Glutamatergic neuron (in vitro differentiated cells): Measurements from ENCODE around the gene WNK4. TPM values are rescaled to one million over a fixed set of nuclear protein-coding genes. Genes with fewer than 3 reads are reported as not detected.
A peak's percentile ranks its signal among the peaks of the same experiment; 100 is the strongest.

Source experiments
- DNase-seq: peaks from one replicate; pipeline ENCODE4 v3.0.0; 2022
- H3K27ac Mint-ChIP-seq: one replicate; pipeline ENCODE4 v1.8.0; 2020; ENCODE audit warnings: mild to moderate bottlenecking, mixed read lengths, inconsistent platforms; ENCODE audit not compliant: unreplicated experiment
- H3K27me3 Mint-ChIP-seq: one replicate; pipeline ENCODE4 v1.8.0; 2020; ENCODE audit warnings: mild to moderate bottlenecking, moderate library complexity, mixed read lengths, inconsistent platforms; ENCODE audit not compliant: unreplicated experiment
- H3K36me3 Mint-ChIP-seq: one replicate; pipeline ENCODE4 v1.8.0; 2020; ENCODE audit warnings: mild to moderate bottlenecking, mixed read lengths, inconsistent platforms; ENCODE audit not compliant: unreplicated experiment
- H3K4me1 Mint-ChIP-seq: one replicate; pipeline ENCODE4 v1.8.0; 2020; ENCODE audit warnings: mild to moderate bottlenecking, low read depth, mixed read lengths, inconsistent platforms; ENCODE audit not compliant: unreplicated experiment
- H3K4me3 Mint-ChIP-seq: one replicate; pipeline ENCODE4 v1.8.0; 2020; ENCODE audit warnings: mild to moderate bottlenecking, mixed read lengths, inconsistent platforms; ENCODE audit not compliant: unreplicated experiment
- H3K9me3 Mint-ChIP-seq: one replicate; pipeline ENCODE4 v1.8.0; 2020; ENCODE audit warnings: mild to moderate bottlenecking, moderate library complexity, mixed read lengths, inconsistent platforms; ENCODE audit not compliant: unreplicated experiment
- total RNA-seq: library from RNA; stranded (reverse); fragmentation: NEBNext Ultra II Directional; extraction: Animal tissue kit (Norgen Biotek cat#: 25700); gene quantifications from one replicate; pipeline ENCODE4 v1.2.1, GENCODE V29; 2021; ENCODE audit not compliant: unreplicated experiment
- TF ChIP-seq, protein P1 (sequence below): fragments of 200-600 bp; sonication (generic); IDR thresholded peaks from one replicate; pipeline ENCODE4 v1.5.0; 2021; ENCODE audit not compliant: partially characterized antibody, unreplicated experiment

WNK4 gene
- total RNA-seq, 1 donor from 2014 or later: 2.7 TPM

DNA sequence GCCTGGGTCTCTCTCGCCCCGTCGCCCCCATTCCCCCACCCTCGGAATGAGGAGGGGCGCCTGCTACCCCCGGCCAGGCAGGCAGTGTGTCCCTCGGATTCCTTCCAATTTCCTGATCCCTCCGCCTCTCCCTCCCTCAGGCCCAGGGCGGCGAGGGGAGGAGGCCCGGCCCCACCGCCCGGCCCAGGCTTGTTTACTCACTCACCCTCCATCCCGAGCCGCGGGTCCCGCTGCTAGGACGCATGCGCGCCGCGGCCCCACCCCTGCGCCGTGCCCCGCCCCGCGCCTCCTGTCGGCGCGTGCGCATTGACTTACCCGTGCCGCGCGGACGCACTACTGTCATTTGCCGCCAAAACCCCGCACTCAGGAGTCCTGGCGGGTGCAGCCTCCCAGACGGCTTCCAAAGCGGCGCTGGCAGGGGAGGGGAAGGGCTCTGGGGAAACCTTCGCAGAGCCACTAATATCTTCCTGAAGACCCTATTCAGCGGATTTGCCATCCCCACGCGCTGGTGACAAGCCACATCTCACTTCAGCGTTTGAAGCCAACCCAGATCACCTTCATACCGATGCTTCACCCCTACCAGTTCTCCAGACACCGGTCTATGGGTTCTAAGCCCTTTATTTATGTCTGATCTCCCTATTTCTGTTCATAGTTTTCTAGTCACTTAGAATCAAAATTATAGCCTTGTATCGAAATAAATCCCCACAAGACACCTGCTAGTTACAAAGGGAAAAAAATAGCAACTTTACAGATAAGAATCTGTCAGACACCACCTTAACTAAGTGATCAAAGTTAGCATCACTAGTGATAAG is 35.4 kb upstream of the WNK4 start, which contains the start of gene EZH1:
Gene EZH1 (minus strand): TSS at position 235 of the 812 bp plus-strand sequence. CDS start 16,099 bp downstream, outside the sequence.
- DNase-seq: peak; percentile 93
- Mint-ChIP-seq H3K36me3 (peaks cover 5% of the 10 kb centered on the region), H3K4me1 (peaks cover 5% of the 10 kb centered on the region), H3K9me3 (peaks cover 8% of the 10 kb centered on the region), H3K27me3 (peaks cover 4% of the 10 kb centered on the region), H3K27ac (peak within 1 kb of the TSS; percentile 90), H3K4me3 (peak within 1 kb of the TSS; percentile 95)
- TF ChIP-seq, protein P1, sequence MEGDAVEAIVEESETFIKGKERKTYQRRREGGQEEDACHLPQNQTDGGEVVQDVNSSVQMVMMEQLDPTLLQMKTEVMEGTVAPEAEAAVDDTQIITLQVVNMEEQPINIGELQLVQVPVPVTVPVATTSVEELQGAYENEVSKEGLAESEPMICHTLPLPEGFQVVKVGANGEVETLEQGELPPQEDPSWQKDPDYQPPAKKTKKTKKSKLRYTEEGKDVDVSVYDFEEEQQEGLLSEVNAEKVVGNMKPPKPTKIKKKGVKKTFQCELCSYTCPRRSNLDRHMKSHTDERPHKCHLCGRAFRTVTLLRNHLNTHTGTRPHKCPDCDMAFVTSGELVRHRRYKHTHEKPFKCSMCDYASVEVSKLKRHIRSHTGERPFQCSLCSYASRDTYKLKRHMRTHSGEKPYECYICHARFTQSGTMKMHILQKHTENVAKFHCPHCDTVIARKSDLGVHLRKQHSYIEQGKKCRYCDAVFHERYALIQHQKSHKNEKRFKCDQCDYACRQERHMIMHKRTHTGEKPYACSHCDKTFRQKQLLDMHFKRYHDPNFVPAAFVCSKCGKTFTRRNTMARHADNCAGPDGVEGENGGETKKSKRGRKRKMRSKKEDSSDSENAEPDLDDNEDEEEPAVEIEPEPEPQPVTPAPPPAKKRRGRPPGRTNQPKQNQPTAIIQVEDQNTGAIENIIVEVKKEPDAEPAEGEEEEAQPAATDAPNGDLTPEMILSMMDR: no peak

DNA sequence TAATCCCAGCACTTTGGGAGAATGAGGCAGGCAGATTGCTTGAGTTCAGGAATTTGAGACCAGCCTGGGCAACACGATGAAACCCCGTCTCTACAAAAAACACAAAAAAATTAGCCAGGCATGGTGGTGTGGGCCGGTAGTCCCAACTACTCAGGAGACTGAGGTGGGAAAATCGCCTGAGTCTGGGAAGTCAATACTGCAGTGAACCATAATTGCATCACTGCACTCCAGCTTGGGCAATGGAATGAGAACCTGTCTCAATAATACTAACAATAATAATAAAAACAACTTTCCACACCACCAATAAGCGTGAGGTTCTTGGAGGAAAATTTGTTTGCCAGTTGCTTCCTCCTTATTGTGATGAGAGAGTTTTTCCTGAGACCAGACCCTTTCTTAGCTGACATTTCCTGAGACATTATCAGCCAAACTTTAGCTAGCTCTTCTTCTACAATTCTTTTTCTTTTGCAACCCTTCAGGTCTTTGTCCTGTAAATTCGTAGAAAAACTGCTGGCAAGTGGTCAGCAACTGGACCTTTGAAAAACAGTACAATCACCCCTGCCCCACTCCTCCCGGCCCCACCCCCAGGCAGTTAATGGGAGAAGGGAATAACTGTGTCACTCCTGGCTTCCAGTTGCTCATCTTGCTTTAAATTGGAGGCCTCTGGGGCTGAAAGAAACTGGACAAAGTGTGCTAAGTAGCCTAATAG is 32.1 kb upstream of the WNK4 start:
- TF ChIP-seq, protein P1: no peak
- no peak for DNase-seq
- H3K36me3 Mint-ChIP-seq: peaks cover 5% of the 10 kb centered on the region
- H3K4me3 Mint-ChIP-seq: no peak overlapping the region
- peaks cover 5% of the 10 kb centered on the region for H3K4me1 Mint-ChIP-seq
- peaks cover 2% of the 10 kb centered on the region for H3K27me3 Mint-ChIP-seq
- H3K27ac Mint-ChIP-seq: no peak overlapping the region
- H3K9me3 Mint-ChIP-seq: peaks cover 6% of the 10 kb centered on the region

DNA sequence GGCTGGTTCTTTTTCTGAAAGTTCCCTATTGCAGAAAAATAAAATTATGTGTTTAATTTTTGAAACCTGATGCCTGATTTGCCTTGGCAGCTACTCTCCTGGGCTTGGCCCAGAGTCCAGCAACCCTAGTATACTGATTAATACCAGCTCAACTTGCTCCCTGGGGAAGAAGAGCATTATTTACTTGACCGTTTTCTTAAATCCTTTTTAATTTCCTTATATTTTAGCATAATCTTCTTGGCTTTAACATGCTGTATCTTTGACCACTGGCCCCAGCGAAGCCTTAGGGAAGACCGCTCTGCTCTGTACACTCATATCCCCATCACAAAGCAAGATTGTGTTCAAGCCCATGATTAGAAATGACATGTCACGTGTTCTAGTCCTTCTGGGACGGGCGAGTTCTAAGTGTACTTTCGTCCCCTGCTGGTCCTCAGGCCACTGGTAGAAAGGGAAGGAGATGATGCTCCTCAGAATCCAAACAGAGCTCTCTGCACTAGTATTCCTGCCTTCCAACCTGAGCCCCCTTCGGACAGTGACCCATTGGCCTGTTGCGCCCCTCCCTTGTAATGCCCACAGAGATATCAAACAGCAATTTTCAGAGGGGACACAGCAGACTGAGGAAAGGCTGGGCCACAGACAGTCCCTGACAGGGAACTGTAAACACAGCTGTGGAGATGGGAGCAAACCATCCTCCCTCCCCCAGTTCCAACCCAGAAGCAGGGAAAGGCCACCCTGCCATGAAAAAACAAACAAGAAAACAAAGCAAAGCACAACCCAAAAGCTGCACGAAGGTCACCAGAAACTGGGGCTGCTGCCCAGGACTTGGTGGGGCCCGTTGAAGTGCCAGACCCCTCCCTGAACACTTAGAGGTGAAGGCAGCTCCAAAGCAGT is 31.3 kb upstream of the WNK4 start:
- peaks cover 2% of the 10 kb centered on the region for H3K27me3 Mint-ChIP-seq

DNA sequence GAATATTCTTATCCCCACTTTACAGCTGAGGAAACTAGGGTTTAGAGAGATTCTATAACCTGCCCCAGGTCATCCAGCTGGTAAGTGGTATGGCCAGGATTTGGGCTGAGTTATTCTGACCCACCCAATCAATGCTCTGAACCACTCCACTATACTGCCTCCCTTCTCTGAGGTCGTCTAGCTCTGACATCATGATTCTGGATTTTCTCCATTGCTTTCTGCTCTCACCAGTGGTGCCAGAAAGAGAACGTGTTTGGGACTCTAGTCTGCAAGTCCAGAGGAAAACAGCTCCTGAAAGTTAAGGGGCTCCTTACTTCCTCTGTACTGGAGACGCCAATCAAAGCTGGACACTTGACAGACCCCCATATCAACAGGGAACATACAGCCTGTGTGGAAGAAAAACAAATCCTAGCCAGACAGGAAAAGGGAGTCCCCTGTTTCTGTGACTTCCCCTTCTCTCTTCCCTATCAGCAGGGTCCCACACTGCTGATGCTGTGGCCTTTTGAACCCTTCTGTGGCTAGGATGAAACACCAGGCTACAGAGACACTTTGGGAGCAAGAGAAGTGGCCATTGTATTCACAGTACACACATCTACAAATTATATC is 29.6 kb upstream of the WNK4 start:
- Mint-ChIP-seq H3K36me3 (no peaks in the 10 kb centered on the region), H3K27ac (no peak overlapping the region), H3K4me3 (no peak overlapping the region), H3K9me3 (no peaks in the 10 kb centered on the region), H3K4me1 (no peaks in the 10 kb centered on the region), H3K27me3 (no peaks in the 10 kb centered on the region)
- TF ChIP-seq, protein P1: no peak
- no peak for DNase-seq

More for the DNA sequence above, 31.3 kb upstream of the WNK4 start:
- Mint-ChIP-seq H3K4me3 (peak overlapping the region; percentile 32), H3K27ac (no peak overlapping the region), H3K9me3 (peaks cover 6% of the 10 kb centered on the region), H3K36me3 (peaks cover 5% of the 10 kb centered on the region), H3K4me1 (no peaks in the 10 kb centered on the region)
- TF ChIP-seq, protein P1: no peak
- DNase-seq: no peak
